IMR-90 (cell line): ENCODE measurements around the gene POU2F1. TPM values are rescaled to one million over a fixed set of nuclear protein-coding genes. Genes with fewer than 3 reads are reported as not detected.

Experiments
- ATAC-seq: fragments of 200-7000 bp; cut with Tn5 transposase; 2 replicates; pipeline ENCODE4 v1.9.1; 2020; ENCODE audit warnings: low read depth, mild to moderate bottlenecking, moderate library complexity
- BruUV-seq: library from RNA; stranded (reverse); fragments of 400-500 nt; replicated peaks from 2 replicates; lab custom pipeline; 2021; lab: Mats Ljungman, UMichigan
- CTCF ChIA-PET: fragments of 300-600 bp; formaldehyde crosslinking; extraction: SDS; loops from one replicate; lab custom pipeline; 2021; ENCODE audit warnings: antibody characterized with exemption; lab: Yijun Ruan, JAX
- POLR2A ChIA-PET: fragments of 300-600 bp; sonication (Branson Sonifier 250); formaldehyde crosslinking; loops from one replicate; lab custom pipeline; 2022; ENCODE audit warnings: antibody characterized with exemption; ENCODE audit not compliant: unreplicated experiment; lab: Charles Lee
- DNase-seq: peaks from one replicate; pipeline ENCODE4 v3.0.0; 2013
- H2AFZ ChIP-seq: replicated peaks from 2 replicates; pipeline ENCODE3; 2013; ENCODE audit warnings: low read length, mild to moderate bottlenecking; ENCODE audit not compliant: poor library complexity
- H2AK5ac ChIP-seq: 2 replicates; pipeline ENCODE4 v1.6.1; 2013; ENCODE audit warnings: low read depth, low read length, inconsistent platforms
- H2AK9ac ChIP-seq: replicated peaks from 2 replicates; pipeline ENCODE3; 2013; ENCODE audit warnings: mild to moderate bottlenecking, low read depth, low read length, moderate library complexity; ENCODE audit not compliant: poor library complexity
- H2BK120ac ChIP-seq: 2 replicates; pipeline ENCODE4 v1.6.1; 2013; ENCODE audit warnings: low read depth, low read length, inconsistent platforms
- H2BK15ac ChIP-seq: 3 replicates; pipeline ENCODE4 v1.6.1; 2013; ENCODE audit warnings: low read depth, low read length, inconsistent platforms
- H2BK20ac ChIP-seq: 2 replicates; pipeline ENCODE4 v1.6.1; 2013; ENCODE audit warnings: low read depth, mild to moderate bottlenecking, inconsistent platforms, low read length, moderate library complexity
- H2BK5ac ChIP-seq: 2 replicates; pipeline ENCODE4 v1.6.1; 2013; ENCODE audit warnings: mild to moderate bottlenecking, low read depth, low read length, inconsistent platforms; ENCODE audit not compliant: poor library complexity, severe bottlenecking
- H3K14ac ChIP-seq: replicated peaks from 2 replicates; pipeline ENCODE4 v1.6.1; 2013; ENCODE audit warnings: low read depth, low read length, inconsistent platforms
- H3K18ac ChIP-seq: 2 replicates; pipeline ENCODE4 v1.6.1; 2013; ENCODE audit warnings: low read depth, low read length, control low read depth
- H3K23ac ChIP-seq: 2 replicates; pipeline ENCODE4 v1.6.1; 2013; ENCODE audit warnings: low read depth, low read length, inconsistent platforms
- H3K27ac ChIP-seq: 2 replicates; pipeline ENCODE4 v1.5.1; 2013; ENCODE audit warnings: mild to moderate bottlenecking, control low read depth, low read length; ENCODE audit not compliant: insufficient read depth
- H3K27me3 ChIP-seq: 2 replicates; pipeline ENCODE4 v1.6.1; 2013; ENCODE audit warnings: low read length; ENCODE audit not compliant: control insufficient read depth, insufficient read depth
- H3K36me3 ChIP-seq: 2 replicates; pipeline ENCODE4 v1.6.1; 2013; ENCODE audit warnings: low read length, mixed read lengths; ENCODE audit not compliant: control insufficient read depth, insufficient read depth
- H3K4ac ChIP-seq: 2 replicates; pipeline ENCODE4 v1.6.1; 2013; ENCODE audit warnings: low read depth, low read length, inconsistent platforms
- H3K4me1 ChIP-seq: 2 replicates; pipeline ENCODE4 v1.6.1; 2013; ENCODE audit warnings: low read length, mixed read lengths; ENCODE audit not compliant: control insufficient read depth, insufficient read depth
- H3K4me2 ChIP-seq: 2 replicates; pipeline ENCODE4 v1.6.1; 2013; ENCODE audit warnings: low read depth, mild to moderate bottlenecking, control low read depth, low read length, moderate library complexity
- H3K4me3 ChIP-seq: 2 replicates; pipeline ENCODE4 v1.5.1; 2013; ENCODE audit warnings: low read depth, mild to moderate bottlenecking, control low read depth, low read length, moderate library complexity; ENCODE audit not compliant: insufficient read depth
- H3K56ac ChIP-seq: 2 replicates; pipeline ENCODE4 v1.6.1; 2013; ENCODE audit warnings: low read length, inconsistent platforms; ENCODE audit not compliant: insufficient read depth; ENCODE audit errors: extremely low read depth
- H3K79me1 ChIP-seq, 2 experiments: 2 replicates each; pipeline ENCODE4 v1.6.1; 2013; ENCODE audit warnings: low read length in 2 of 2, inconsistent platforms in 1 of 2, low read depth in 1 of 2
- H3K9ac ChIP-seq: 2 replicates; pipeline ENCODE4 v1.6.1; 2013; ENCODE audit warnings: low read depth, low read length, control low read depth
- H3K9me1 ChIP-seq: 2 replicates; pipeline ENCODE4 v1.6.1; 2013; ENCODE audit warnings: low read length, inconsistent platforms; ENCODE audit not compliant: insufficient read depth
- H3K9me3 ChIP-seq: 2 replicates; pipeline ENCODE4 v1.6.1; 2013; ENCODE audit warnings: low read length; ENCODE audit not compliant: control insufficient read depth, insufficient read depth
- H4K20me1 ChIP-seq: 2 replicates; pipeline ENCODE4 v1.6.1; 2013; ENCODE audit warnings: low read length, inconsistent platforms; ENCODE audit not compliant: insufficient read depth
- H4K5ac ChIP-seq: 2 replicates; pipeline ENCODE4 v1.6.1; 2013; ENCODE audit warnings: mild to moderate bottlenecking, low read depth, low read length, control low read depth
- H4K8ac ChIP-seq, 2 experiments: 2 replicates each; pipeline ENCODE4 v1.6.1; 2013; ENCODE audit warnings: low read depth in 2 of 2, low read length in 2 of 2, control low read depth in 1 of 2, inconsistent platforms in 1 of 2
- H4K91ac ChIP-seq: 2 replicates; pipeline ENCODE4 v1.6.1; 2013; ENCODE audit warnings: low read depth, low read length, inconsistent platforms; ENCODE audit not compliant: insufficient read depth
- CEBPB ChIP-seq: IDR thresholded peaks from 2 replicates; pipeline ENCODE4 v1.6.1; 2012; ENCODE audit warnings: low read depth, low read length, improper control_type of control experiment
- MAFK ChIP-seq: IDR thresholded peaks from 2 replicates; pipeline ENCODE4 v1.6.1; 2012; ENCODE audit warnings: low read depth, low read length, improper control_type of control experiment
- MAZ ChIP-seq: IDR thresholded peaks from 2 replicates; pipeline ENCODE4 v1.6.1; 2012; ENCODE audit warnings: low read depth, mild to moderate bottlenecking, low read length, improper control_type of control experiment, moderate library complexity, borderline replicate concordance
- NFE2L2 ChIP-seq: fragments of 150-350 bp; IDR thresholded peaks from 2 replicates; pipeline ENCODE4 v1.6.1; 2016; ENCODE audit warnings: low read depth, mild to moderate bottlenecking, low read length
- POLR2A ChIP-seq: IDR thresholded peaks from 2 replicates; pipeline ENCODE4 v1.6.1; 2012; ENCODE audit warnings: mild to moderate bottlenecking, low read depth, low read length
- RAD21 ChIP-seq: IDR thresholded peaks from 2 replicates; pipeline ENCODE4 v1.6.1; 2012; ENCODE audit warnings: low read length, improper control_type of control experiment
- RCOR1 ChIP-seq: IDR thresholded peaks from 2 replicates; pipeline ENCODE4 v1.6.1; 2012; ENCODE audit warnings: mild to moderate bottlenecking, low read length, improper control_type of control experiment; ENCODE audit not compliant: insufficient replicate concordance
- RFX5 ChIP-seq: IDR thresholded peaks from 2 replicates; pipeline ENCODE4 v1.8.0; 2012; ENCODE audit warnings: low read depth, mild to moderate bottlenecking, low read length, moderate library complexity
- SMC3 ChIP-seq: fragments of 150-350 bp; IDR thresholded peaks from 2 replicates; pipeline ENCODE4 v1.6.1; 2016; ENCODE audit warnings: low read depth, mild to moderate bottlenecking, antibody characterized with exemption, low read length, moderate library complexity
- WGBS, 2 experiments: methylation state at CpG; one replicate each; pipeline versions ENCODE4 v1.1.5 to v1.1.7; 2013; ENCODE audit warnings: missing lambda C conversion rate in 2 of 2; ENCODE audit not compliant: insufficient read length in 1 of 2; ENCODE audit errors: extremely low coverage in 2 of 2; 5-methylcytosine and 5-hydroxymethylcytosine counted together
- dilution Hi-C: fragments of 300-500 bp; cut with HindIII; formaldehyde crosslinking; loops from one replicate; pipeline ENCODE4 v1.14.3; 2018; ENCODE audit warnings: low sequenced_read_pairs; ENCODE audit not compliant: unreplicated experiment
- in situ Hi-C: fragments of 300-500 bp; cut with MboI; formaldehyde crosslinking; loops from 3 replicates; pipeline ENCODE4 v1.14.3; 2019; ENCODE audit warnings: low sequenced_read_pairs, inconsistent platforms, mixed read lengths
- intact Hi-C: fragments of 100-400 bp; cut with micrococcal nuclease; formaldehyde crosslinking; loops from 2 replicates; pipeline ENCODE4 v1.10.0; 2022
- polyA plus RNA-seq, 3 experiments: library from polyadenylated mRNA; depleted of rRNA; stranded (reverse); fragments of >200 nt; gene quantifications; 2 replicates each; pipeline ENCODE4 v1.2.3, GENCODE V29; 2012; ENCODE audit warnings: low replicate concordance in 1 of 3
- total RNA-seq: library from RNA; depleted of rRNA; stranded (reverse); fragments of >200 nt; gene quantifications from 2 replicates; pipeline ENCODE4 v1.2.3, GENCODE V29; 2012
- TF ChIP-seq, protein P1 (sequence below): conservative IDR thresholded peaks from 2 replicates; pipeline ENCODE4 v1.5.1; 2012; ENCODE audit warnings: mild to moderate bottlenecking, low read depth, low read length, improper control_type of control experiment
- TF ChIP-seq, protein P2 (sequence below): fragments of 150-350 bp; IDR thresholded peaks from 2 replicates; pipeline ENCODE4 v1.6.1; 2016; ENCODE audit warnings: low read depth, mild to moderate bottlenecking, low read length, moderate library complexity, borderline replicate concordance

POU2F1 gene
- total and polyA plus RNA-seq, 2 of the 4 experiments (the other 2 are of a cell fraction) = 1.2 to 3.4 TPM

DNA sequence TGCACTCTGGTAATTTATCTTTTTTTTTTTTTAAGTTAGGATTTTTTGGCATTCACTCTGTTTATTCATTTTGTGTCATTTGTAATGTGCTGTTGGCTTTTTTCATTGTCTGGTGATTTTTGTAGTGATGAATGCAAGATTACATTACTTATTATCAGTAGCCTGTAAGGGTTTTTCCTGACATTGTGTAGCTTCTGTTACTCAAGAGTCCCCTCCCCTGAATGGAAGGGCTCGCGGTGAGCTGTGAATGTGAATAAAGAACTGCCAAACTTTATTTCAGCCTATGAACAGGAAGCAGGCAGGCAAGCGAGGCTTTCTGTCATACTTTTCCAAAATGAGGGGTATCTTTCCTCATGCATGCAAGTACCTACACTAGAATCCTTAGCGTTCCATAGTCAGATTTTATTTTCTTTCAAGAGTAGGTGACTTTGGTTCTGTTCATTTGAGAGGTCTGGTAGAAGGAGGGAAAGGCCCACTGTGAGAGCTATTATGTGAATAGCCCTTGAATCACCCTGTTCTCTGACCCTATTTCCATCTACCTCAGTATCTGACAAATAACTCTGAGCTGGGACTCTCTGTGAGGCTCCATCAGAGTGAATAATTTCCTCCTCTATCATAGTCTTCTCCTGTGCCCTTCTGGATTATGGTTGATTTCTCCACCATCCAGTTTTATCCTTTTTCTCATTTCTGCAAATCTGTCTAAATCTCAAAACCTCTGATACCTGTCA, 183.6 kb downstream of the POU2F1 start:
- Histone ChIP-seq H3K9ac (no peak overlapping the region), H3K27ac (no peak overlapping the region), H3K23ac (no peak overlapping the region), H3K36me3 (0 out of 2 replicates have a peak, but pooled peaks cover 1% of the 10 kb centered on the region), H3K56ac (no peak overlapping the region), H4K91ac (no peak overlapping the region), H2BK20ac (no peak overlapping the region), H2AK9ac (no peak overlapping the region), H2AK5ac (no peak overlapping the region), H3K4ac (no peak overlapping the region), H4K8ac (no peak overlapping the region), H2BK5ac (no peak overlapping the region), H3K14ac (no peak overlapping the region), H3K4me2 (no peak overlapping the region), H3K9me3 (no peaks in the 10 kb centered on the region), H2BK15ac (no peak overlapping the region), H2BK120ac (no peak overlapping the region), H4K20me1 (no peaks in the 10 kb centered on the region), H2AFZ (no peak overlapping the region), H3K4me1 (no peaks in the 10 kb centered on the region), H3K4me3 (no peak overlapping the region), H4K5ac (no peak overlapping the region), H3K79me1 (no peaks in the 10 kb centered on the region), H3K27me3 (no peaks in the 10 kb centered on the region), H3K9me1 (no peaks in the 10 kb centered on the region), H3K18ac (no peak overlapping the region)
- POLR2A ChIA-PET = interaction anchor here (0.6 kb wide), 1 partner anchor 16 kb away, joined by 21 read pairs; no protein-coding TSS in a partner anchor
- no peak for DNase-seq
- CTCF ChIA-PET = no interaction called here
- no TSS peak for BruUV-seq
- TF ChIP-seq NFE2L2 (no peak), MAFK (no peak), SMC3 (no peak), RCOR1 (no peak), MAZ (no peak), CEBPB (no peak), POLR2A (no peak), RAD21 (no peak), RFX5 (no peak)
- TF ChIP-seq, protein P1, sequence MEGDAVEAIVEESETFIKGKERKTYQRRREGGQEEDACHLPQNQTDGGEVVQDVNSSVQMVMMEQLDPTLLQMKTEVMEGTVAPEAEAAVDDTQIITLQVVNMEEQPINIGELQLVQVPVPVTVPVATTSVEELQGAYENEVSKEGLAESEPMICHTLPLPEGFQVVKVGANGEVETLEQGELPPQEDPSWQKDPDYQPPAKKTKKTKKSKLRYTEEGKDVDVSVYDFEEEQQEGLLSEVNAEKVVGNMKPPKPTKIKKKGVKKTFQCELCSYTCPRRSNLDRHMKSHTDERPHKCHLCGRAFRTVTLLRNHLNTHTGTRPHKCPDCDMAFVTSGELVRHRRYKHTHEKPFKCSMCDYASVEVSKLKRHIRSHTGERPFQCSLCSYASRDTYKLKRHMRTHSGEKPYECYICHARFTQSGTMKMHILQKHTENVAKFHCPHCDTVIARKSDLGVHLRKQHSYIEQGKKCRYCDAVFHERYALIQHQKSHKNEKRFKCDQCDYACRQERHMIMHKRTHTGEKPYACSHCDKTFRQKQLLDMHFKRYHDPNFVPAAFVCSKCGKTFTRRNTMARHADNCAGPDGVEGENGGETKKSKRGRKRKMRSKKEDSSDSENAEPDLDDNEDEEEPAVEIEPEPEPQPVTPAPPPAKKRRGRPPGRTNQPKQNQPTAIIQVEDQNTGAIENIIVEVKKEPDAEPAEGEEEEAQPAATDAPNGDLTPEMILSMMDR = no peak
- TF ChIP-seq, protein P2, sequence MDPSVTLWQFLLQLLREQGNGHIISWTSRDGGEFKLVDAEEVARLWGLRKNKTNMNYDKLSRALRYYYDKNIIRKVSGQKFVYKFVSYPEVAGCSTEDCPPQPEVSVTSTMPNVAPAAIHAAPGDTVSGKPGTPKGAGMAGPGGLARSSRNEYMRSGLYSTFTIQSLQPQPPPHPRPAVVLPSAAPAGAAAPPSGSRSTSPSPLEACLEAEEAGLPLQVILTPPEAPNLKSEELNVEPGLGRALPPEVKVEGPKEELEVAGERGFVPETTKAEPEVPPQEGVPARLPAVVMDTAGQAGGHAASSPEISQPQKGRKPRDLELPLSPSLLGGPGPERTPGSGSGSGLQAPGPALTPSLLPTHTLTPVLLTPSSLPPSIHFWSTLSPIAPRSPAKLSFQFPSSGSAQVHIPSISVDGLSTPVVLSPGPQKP = no peak
- in situ Hi-C loops = no loop called here
- intact Hi-C loops = no loop called here
- WGBS, 2 experiments = no CpG with 5 or more reads among the region's 4 CpGs
- ATAC-seq = no peak
- dilution Hi-C loops = no loop called here
